ENCODE measurements around the gene RHBDD1. TPM values are rescaled to one million over a fixed set of nuclear protein-coding genes. Genes with fewer than 3 reads are reported as not detected.

The RHBDD1 gene
- total and polyA plus RNA-seq, 4 donors: 4.8 to 66.4 (median 24.7) TPM

DNA sequence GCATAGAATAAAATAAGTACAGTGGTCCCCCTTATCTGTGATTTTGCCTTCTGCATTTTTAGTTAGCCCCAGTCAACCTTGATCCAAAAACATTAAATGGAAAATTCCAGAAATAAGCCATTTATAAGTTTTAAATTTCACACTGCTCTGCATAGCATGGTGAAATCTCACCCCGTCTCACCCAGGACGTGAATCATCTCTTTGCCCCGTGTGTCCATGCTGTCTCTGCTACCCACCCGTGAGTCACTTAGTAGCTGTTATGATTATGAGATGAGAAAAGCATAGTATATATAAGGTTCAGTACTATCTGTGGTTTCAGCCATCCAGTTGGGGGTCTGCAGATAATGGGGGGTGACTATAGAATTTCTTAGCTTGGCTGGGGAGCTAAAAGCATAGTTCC lies 67.3 kb downstream of the RHBDD1 start:
- WGBS, 2 donors: 90 to 93% methylated on average over 4 of the region's 4 CpGs
- ATAC-seq (ENCODE audit: insufficient read depth, low FRiP score): no peak
- Histone ChIP-seq H3K36me3 (ENCODE audit: control insufficient read depth in 4 of 4, insufficient read depth in 4 of 4, low read length in 4 of 4) (no peaks in the 10 kb centered on the region), H3K27me3 (ENCODE audit: control insufficient read depth in 3 of 3, insufficient read depth in 3 of 3, low read length in 2 of 3) (no peaks in the 10 kb centered on the region), H3K4me3 (no peak overlapping the region), H3K27ac (ENCODE audit: low read depth in 1 of 2, low read length in 1 of 2) (no peak overlapping the region), H3K9ac (ENCODE audit: insufficient read depth in 1 of 2, low read length in 2 of 2) (no peak overlapping the region), H3K4me1 (ENCODE audit: control insufficient read depth in 5 of 5, insufficient read depth in 5 of 5, low read length in 5 of 5) (peaks cover 0 to 2% (median 0%) of the 10 kb centered on the region in 5 donors), H3K9me3 (ENCODE audit: control insufficient read depth in 4 of 4, insufficient read depth in 3 of 4, low read length in 3 of 4) (no peaks in the 10 kb centered on the region)
- no peak for DNase-seq
- TF ChIP-seq, protein P1, sequence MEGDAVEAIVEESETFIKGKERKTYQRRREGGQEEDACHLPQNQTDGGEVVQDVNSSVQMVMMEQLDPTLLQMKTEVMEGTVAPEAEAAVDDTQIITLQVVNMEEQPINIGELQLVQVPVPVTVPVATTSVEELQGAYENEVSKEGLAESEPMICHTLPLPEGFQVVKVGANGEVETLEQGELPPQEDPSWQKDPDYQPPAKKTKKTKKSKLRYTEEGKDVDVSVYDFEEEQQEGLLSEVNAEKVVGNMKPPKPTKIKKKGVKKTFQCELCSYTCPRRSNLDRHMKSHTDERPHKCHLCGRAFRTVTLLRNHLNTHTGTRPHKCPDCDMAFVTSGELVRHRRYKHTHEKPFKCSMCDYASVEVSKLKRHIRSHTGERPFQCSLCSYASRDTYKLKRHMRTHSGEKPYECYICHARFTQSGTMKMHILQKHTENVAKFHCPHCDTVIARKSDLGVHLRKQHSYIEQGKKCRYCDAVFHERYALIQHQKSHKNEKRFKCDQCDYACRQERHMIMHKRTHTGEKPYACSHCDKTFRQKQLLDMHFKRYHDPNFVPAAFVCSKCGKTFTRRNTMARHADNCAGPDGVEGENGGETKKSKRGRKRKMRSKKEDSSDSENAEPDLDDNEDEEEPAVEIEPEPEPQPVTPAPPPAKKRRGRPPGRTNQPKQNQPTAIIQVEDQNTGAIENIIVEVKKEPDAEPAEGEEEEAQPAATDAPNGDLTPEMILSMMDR (IDR thresholded peaks at IDR 0.05; ENCODE audit: control extremely low read depth, extremely low read depth): no peak

DNA sequence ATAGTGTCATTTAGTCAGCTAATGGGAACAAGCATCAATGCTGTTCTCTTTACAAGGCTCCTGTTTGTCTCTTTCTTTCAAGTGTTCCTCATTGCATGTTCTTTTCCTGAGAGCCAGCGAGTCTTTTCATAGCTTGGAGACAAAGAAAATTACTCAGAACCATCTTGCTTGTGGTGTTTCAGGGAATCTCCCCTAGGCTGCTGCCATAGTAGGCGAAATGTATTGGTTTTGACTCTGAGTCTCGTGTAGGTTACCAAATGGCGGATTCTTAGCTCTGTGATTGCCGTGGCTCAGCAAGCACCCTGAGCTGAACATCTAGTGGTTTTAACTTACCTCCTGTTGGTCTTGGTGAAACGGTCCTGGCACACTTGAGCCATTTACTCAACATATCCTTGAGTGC lies 68.7 kb downstream of the RHBDD1 start:
- WGBS, 2 donors: 86 to 95% methylated on average over 6 of the region's 6 CpGs
- H3K27ac ChIP-seq (ENCODE audit: low read depth in 1 of 2, low read length in 1 of 2): no peak overlapping the region
- DNase-seq (no peak), ATAC-seq (ENCODE audit: insufficient read depth, low FRiP score) (no peak)
- no peaks in the 10 kb centered on the region for H3K9me3 ChIP-seq (ENCODE audit: control insufficient read depth in 4 of 4, insufficient read depth in 3 of 4, low read length in 3 of 4)
- H3K9ac ChIP-seq (ENCODE audit: insufficient read depth in 1 of 2, low read length in 2 of 2): no peak overlapping the region
- no peaks in the 10 kb centered on the region for H3K27me3 ChIP-seq (ENCODE audit: control insufficient read depth in 3 of 3, insufficient read depth in 3 of 3, low read length in 2 of 3)
- no peaks in the 10 kb centered on the region for H3K4me1 ChIP-seq (ENCODE audit: control insufficient read depth in 5 of 5, insufficient read depth in 5 of 5, low read length in 5 of 5)
- TF ChIP-seq, protein P1 (IDR thresholded peaks at IDR 0.05; ENCODE audit: control extremely low read depth, extremely low read depth): no peak
- peaks cover 0 to 3% (median under 1%) of the 10 kb centered on the region in 4 donors for H3K36me3 ChIP-seq (ENCODE audit: control insufficient read depth in 4 of 4, insufficient read depth in 4 of 4, low read length in 4 of 4)
- H3K4me3 ChIP-seq: no peak overlapping the region

DNA sequence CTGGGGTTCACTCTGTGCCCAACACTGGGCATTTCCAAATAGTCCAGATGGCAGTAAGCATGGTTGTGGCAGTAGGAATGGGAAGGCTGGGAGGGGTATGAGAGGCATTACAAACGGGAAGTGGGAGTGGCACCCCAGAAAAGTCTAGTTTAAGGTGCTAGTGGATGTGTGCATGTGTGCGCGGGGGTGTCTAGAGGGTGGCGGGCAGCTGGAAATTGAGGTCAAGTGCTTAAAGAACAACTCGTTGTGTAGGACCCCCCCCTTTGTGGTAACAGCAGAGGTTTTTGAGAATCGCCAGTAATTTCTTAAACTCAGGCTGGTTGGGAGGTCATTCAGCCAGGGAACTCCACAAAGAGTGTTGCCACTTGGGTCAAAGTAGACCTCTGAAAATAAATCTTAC lies 69.9 kb downstream of the RHBDD1 start:
- no peak for DNase-seq
- Histone ChIP-seq H3K9ac (ENCODE audit: insufficient read depth in 1 of 2, low read length in 2 of 2) (no peak overlapping the region), H3K9me3 (ENCODE audit: control insufficient read depth in 4 of 4, insufficient read depth in 3 of 4, low read length in 3 of 4) (no peaks in the 10 kb centered on the region), H3K4me1 (ENCODE audit: control insufficient read depth in 5 of 5, insufficient read depth in 5 of 5, low read length in 5 of 5) (no peaks in the 10 kb centered on the region), H3K27ac (ENCODE audit: low read depth in 1 of 2, low read length in 1 of 2) (no peak overlapping the region), H3K4me3 (no peak overlapping the region), H3K36me3 (ENCODE audit: control insufficient read depth in 4 of 4, insufficient read depth in 4 of 4, low read length in 4 of 4) (peaks cover 0 to 4% (median 2%) of the 10 kb centered on the region in 4 donors), H3K27me3 (ENCODE audit: control insufficient read depth in 3 of 3, insufficient read depth in 3 of 3, low read length in 2 of 3) (no peaks in the 10 kb centered on the region)
- no peak for ATAC-seq (ENCODE audit: insufficient read depth, low FRiP score)
- TF ChIP-seq, protein P1 (IDR thresholded peaks at IDR 0.05; ENCODE audit: control extremely low read depth, extremely low read depth): no peak
- 78 to 84% methylated on average over 6 of the region's 6 CpGs for WGBS, 2 donors

DNA sequence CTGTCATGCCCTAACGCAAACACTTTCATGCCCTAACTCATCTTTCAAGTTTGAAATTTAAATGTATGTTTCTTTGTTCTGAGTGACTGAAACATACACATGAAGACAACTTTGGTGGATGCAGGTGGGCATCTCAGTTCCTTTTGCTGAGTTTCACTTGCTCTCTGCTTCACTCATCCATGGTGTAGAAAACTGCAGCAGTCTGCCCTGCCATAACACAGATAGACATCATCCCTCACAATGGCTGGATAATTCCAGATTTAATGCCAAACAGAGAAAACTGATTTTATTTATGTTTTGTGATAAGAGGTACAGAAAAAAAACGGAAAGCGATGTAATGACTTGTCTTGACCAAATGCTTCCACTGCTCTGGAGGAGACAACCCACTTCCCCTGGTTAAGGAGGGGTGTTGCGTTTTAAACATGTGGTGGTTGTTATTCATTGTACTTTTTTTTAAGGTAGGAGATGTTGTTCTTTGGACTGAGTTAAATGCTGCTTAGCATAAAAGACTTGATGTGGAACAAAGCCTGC lies 70.4 kb downstream of the RHBDD1 start:
- DNase-seq: no peak
- Histone ChIP-seq H3K4me1 (ENCODE audit: control insufficient read depth in 5 of 5, insufficient read depth in 5 of 5, low read length in 5 of 5) (no peaks in the 10 kb centered on the region), H3K9ac (ENCODE audit: insufficient read depth in 1 of 2, low read length in 2 of 2) (no peak overlapping the region), H3K36me3 (ENCODE audit: control insufficient read depth in 4 of 4, insufficient read depth in 4 of 4, low read length in 4 of 4) (peaks cover 0 to 4% (median 2%) of the 10 kb centered on the region in 4 donors), H3K4me3 (no peak overlapping the region), H3K9me3 (ENCODE audit: control insufficient read depth in 4 of 4, insufficient read depth in 3 of 4, low read length in 3 of 4) (no peaks in the 10 kb centered on the region), H3K27me3 (ENCODE audit: control insufficient read depth in 3 of 3, insufficient read depth in 3 of 3, low read length in 2 of 3) (no peaks in the 10 kb centered on the region), H3K27ac (ENCODE audit: low read depth in 1 of 2, low read length in 1 of 2) (no peak overlapping the region)
- ATAC-seq (ENCODE audit: insufficient read depth, low FRiP score): no peak
- WGBS, 2 donors: 88% methylated on average over 4 of the region's 4 CpGs
- TF ChIP-seq, protein P1 (IDR thresholded peaks at IDR 0.05; ENCODE audit: control extremely low read depth, extremely low read depth): no peak

Data from lung (tissue), 12 donors.